Adrenal gland (tissue), 12 donors: Measurements from ENCODE around the gene PARD3B. TPM values are rescaled to one million over a fixed set of nuclear protein-coding genes. Genes with fewer than 3 reads are reported as not detected.
"Not testable (repeated sequence)": the region's sequence is repeated elsewhere in the genome, so short reads cannot be mapped to it uniquely, and the experiment has no call there.

Experiments
- DNase-seq, 7 donors: peaks; one replicate each; pipeline ENCODE4 v3.0.0-alpha.2; 2019 to 2020
- H3K27ac ChIP-seq, 5 donors: fragments of 200-600 bp; sonication (generic) in 4 of 5; 1 replicate in 3 of 5; 2 replicates in 2 of 5; pipeline versions ENCODE4 v1.5.1 to v1.8.0; 2016 to 2020; ENCODE audit warnings: mild to moderate bottlenecking in 1 of 5
- H3K27me3 ChIP-seq: fragments of 200-600 bp; 2 replicates; pipeline ENCODE4 v1.8.0; 2021
- H3K36me3 ChIP-seq, 2 donors: fragments of 200-600 bp; replicated peaks in 1 of 2; 1 replicate in 1 of 2; 2 replicates in 1 of 2; pipeline versions ENCODE4 v1.5.1 to v1.8.0; 2018 to 2022
- H3K4me1 ChIP-seq, 2 donors: fragments of 200-600 bp; replicated peaks in 1 of 2; 1 replicate in 1 of 2; 2 replicates in 1 of 2; pipeline versions ENCODE4 v1.5.1 to v1.8.0; 2018 to 2021
- H3K4me3 ChIP-seq, 4 donors: fragments of 200-600 bp; sonication (generic) in 3 of 4; one replicate each; pipeline ENCODE4 v1.5.1; 2016 to 2018
- H3K9me3 ChIP-seq, 3 donors: fragments of 200-600 bp; sonication (generic) in 1 of 3; replicated peaks in 1 of 3; 1 replicate in 2 of 3; 2 replicates in 1 of 3; pipeline versions ENCODE4 v1.5.1 to v1.8.0; 2016 to 2021
- POLR2A ChIP-seq, 2 donors: fragments of 450-650 bp; IDR thresholded peaks; one replicate each; pipeline ENCODE4 v1.6.1; 2017; ENCODE audit warnings: antibody characterized with exemption in 2 of 2, mild to moderate bottlenecking in 2 of 2, moderate library complexity in 1 of 2
- WGBS, 4 donors: extraction: QIAGEN DNeasy Blood & Tissue Kit in 2 of 4; methylation state at CpG; one replicate each; pipeline versions ENCODE4 v1.1.5 to v1.1.7; 2013 to 2017; 5-methylcytosine and 5-hydroxymethylcytosine counted together
- intact Hi-C, 2 donors: fragments of 100-400 bp; cut with DNase I; formaldehyde crosslinking; loops; one replicate each; pipeline versions ENCODE4 v1.14.1 to v1.15.0; 2022 to 2023
- polyA plus RNA-seq, 3 donors: library from polyadenylated mRNA; stranded (reverse); fragments of 200-250 nt in 2 of 3; fragments of 350-450 nt in 1 of 3; fragmentation: Illumina TruSeq in 1 of 3; extraction: RNeasy Lipid Tissue Mini Kit (QIAGEN cat#74804) in 1 of 3; gene quantifications; one replicate each; pipeline ENCODE4 v1.2.3, GENCODE V29; 2013 to 2014
- total RNA-seq, 9 donors: library from RNA; depleted of rRNA in 4 of 9; stranded (reverse); fragments of >200 nt in 4 of 9; fragments of 120-200 nt in 1 of 9; fragmentation: NEBNext Ultra II Directional in 1 of 9; extraction: Animal tissue kit (Norgen Biotek cat#: 25700) in 1 of 9; gene quantifications; one replicate each; pipeline versions ENCODE4 v1.1.0 to v1.2.4, GENCODE V29; 2013 to 2023
- TF ChIP-seq, protein P1 (sequence below), 6 experiments: fragments of 450-650 bp in 4 of 6; fragments of 200-600 bp in 2 of 6; sonication (generic) in 1 of 6; IDR thresholded peaks; 1 replicate in 5 of 6; 2 replicates in 1 of 6; pipeline versions ENCODE4 v1.5.1 to v1.8.0; 2016 to 2021; ENCODE audit warnings: antibody characterized with exemption in 6 of 6, mild to moderate bottlenecking in 2 of 6, moderate library complexity in 1 of 6
- donor health status: healthy with polysubstance abuse.
- donor health status: Bipolar disorder and iron deficiency.
- donor health status: DM: yes; HTN: yes; CAD: no.
- donor health status: DM: no; HTN: no; CAD: no.
- donor health status: DM: no; HTN: no; CAD: no.
- donor health status: DM: yes; HTN: yes; CAD: no.

The PARD3B gene
- total and polyA plus RNA-seq, 12 donors: 1.9 to 20.4 (median 9.5) TPM

DNA sequence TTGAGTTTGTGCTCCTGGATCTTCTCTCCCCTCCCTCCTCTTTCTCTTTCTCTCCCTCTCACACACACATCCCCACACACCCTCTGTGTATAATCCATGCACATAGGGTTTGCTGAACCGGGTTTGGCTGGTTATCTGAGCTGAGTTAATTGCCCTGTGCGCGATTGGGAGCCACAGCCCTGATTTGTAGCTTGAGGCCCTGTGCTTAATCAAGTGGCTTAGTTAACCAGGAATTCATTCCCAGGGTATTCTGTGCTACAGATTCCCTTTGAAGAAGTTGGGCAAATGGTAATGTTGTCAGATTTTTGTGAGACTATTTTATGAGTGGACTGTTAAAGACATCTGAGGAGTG lies 6.2 kb downstream of the PARD3B start:
- no peak overlapping the region for H3K4me3 ChIP-seq
- intact Hi-C loops: no loop called here
- DNase-seq: no peak
- no peaks in the 10 kb centered on the region for H3K27me3 ChIP-seq
- TF ChIP-seq, protein P1, sequence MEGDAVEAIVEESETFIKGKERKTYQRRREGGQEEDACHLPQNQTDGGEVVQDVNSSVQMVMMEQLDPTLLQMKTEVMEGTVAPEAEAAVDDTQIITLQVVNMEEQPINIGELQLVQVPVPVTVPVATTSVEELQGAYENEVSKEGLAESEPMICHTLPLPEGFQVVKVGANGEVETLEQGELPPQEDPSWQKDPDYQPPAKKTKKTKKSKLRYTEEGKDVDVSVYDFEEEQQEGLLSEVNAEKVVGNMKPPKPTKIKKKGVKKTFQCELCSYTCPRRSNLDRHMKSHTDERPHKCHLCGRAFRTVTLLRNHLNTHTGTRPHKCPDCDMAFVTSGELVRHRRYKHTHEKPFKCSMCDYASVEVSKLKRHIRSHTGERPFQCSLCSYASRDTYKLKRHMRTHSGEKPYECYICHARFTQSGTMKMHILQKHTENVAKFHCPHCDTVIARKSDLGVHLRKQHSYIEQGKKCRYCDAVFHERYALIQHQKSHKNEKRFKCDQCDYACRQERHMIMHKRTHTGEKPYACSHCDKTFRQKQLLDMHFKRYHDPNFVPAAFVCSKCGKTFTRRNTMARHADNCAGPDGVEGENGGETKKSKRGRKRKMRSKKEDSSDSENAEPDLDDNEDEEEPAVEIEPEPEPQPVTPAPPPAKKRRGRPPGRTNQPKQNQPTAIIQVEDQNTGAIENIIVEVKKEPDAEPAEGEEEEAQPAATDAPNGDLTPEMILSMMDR (IDR thresholded peaks at IDR 0.05): no peak
- TF ChIP-seq POLR2A (IDR thresholded peaks at IDR 0.05): no peak
- 68 to 83% (median 78%) methylated on average over 3 of the region's 3 CpGs for WGBS, 4 donors
- H3K4me1 ChIP-seq: peaks cover 0 to under 1% of the 10 kb centered on the region in 2 donors
- H3K36me3 ChIP-seq: no peaks in the 10 kb centered on the region
- H3K27ac ChIP-seq: peak overlapping the region in 2 of 5 donors; percentile 3 to 20
- no peaks in the 10 kb centered on the region for H3K9me3 ChIP-seq

DNA sequence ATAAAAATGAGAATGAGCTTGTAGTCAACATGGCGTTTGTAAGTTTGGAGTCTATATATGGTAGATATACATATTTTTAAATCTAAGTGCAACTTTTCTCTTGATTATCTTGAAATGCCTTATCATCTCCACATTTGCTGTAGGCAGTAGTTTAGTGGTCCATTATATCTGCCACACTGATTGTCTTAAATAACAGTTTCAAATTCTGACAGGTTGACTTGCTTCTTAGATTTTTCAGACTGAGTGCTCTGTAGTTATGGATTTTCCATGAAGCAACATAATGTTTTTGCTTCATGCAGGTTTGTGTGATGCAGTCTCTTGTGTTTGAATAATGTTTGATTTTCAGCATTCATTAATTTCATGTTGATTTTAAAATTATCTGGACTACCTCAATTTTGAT lies 12.3 kb downstream of the PARD3B start:
- intact Hi-C loops: no loop called here
- no peaks in the 10 kb centered on the region for H3K4me1 ChIP-seq
- H3K36me3 ChIP-seq: no peaks in the 10 kb centered on the region
- no peak overlapping the region for H3K27ac ChIP-seq
- no peaks in the 10 kb centered on the region for H3K27me3 ChIP-seq
- no peak overlapping the region for H3K4me3 ChIP-seq
- DNase-seq: no peak
- no peaks in the 10 kb centered on the region for H3K9me3 ChIP-seq
- 86 to 93% (median 91%) methylated on average over 1 of the region's 1 CpG for WGBS, 4 donors
- no peak for TF ChIP-seq POLR2A (IDR thresholded peaks at IDR 0.05)
- TF ChIP-seq, protein P1 (IDR thresholded peaks at IDR 0.05): no peak

DNA sequence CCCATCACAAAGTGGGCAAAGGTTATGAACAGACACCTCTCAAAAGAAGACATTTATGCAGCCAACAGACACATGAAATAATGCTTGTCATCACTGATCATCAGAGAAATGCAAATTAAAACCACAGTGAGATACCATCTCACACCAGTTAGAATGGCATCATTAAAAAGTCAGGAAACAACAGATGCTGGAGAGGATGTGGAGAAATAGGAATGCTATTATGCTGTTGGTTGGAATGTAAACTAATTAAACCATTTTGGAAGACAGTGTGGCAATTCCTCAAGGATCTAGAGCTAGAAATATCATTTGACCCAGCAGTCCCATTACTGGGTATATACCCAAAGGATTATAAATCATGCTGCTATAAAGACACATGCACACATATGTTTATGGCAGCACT lies 14.1 kb downstream of the PARD3B start:
- H3K27ac ChIP-seq, DNase-seq, H3K4me3 ChIP-seq, H3K4me1 ChIP-seq, H3K36me3 ChIP-seq, intact Hi-C loops, H3K9me3 ChIP-seq, H3K27me3 ChIP-seq: not testable (repeated sequence)

DNA sequence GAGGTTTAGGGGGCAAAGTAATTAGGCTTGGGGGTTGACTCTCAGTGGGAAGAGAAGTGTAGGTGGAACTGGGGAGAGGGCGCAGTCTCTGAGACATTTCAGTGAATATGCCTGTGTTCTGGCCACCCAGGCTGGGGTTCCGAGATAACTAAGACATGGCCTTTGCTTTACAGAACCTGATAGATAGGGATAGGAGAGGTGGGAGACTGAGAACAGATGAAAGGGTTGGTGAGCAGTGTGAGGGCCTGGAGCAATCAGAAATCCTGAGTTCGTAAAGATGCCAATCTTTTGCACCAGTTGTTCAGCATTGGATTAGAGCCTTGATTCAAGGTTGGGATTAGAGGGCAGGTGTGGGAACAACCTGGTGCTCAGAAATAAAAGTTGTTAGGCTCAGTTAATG lies 15.6 kb downstream of the PARD3B start:
- no peak overlapping the region for H3K27ac ChIP-seq
- intact Hi-C loops: no loop called here
- 94 to 100% (median 97%) methylated on average over 3 of the region's 3 CpGs for WGBS, 4 donors

DNA sequence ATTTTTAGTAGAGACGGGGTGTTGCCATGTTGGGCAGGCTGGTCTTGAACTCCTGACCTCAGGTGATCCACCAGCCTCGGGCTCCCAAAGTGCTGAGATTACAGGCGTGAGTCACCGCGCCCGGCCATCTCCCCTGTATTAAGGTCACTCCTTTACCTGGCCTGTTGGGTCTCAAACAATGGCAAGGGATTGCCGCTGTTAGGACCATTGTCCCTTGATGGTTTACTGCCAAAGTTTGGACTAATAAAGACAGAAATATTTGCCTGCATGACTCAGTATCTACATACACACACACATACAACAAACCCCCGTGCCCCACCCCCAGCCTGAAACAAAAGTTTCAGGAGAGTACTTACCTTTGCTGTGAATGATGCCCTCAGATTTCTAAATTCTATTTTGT lies 16.5 kb downstream of the PARD3B start:
- Histone ChIP-seq H3K36me3 (no peaks in the 10 kb centered on the region), H3K4me3 (no peak overlapping the region), H3K4me1 (no peaks in the 10 kb centered on the region), H3K27ac (no peak overlapping the region), H3K27me3 (no peaks in the 10 kb centered on the region), H3K9me3 (no peaks in the 10 kb centered on the region)
- TF ChIP-seq, protein P1 (IDR thresholded peaks at IDR 0.05): no peak
- no peak for TF ChIP-seq POLR2A (IDR thresholded peaks at IDR 0.05)
- intact Hi-C loops: no loop called here
- 84 to 97% (median 91%) methylated on average over 7 to 8 of the region's 8 CpGs for WGBS, 4 donors
- no peak for DNase-seq

More for the DNA sequence above, 15.6 kb downstream of the PARD3B start:
- no peak for DNase-seq
- TF ChIP-seq, protein P1 (IDR thresholded peaks at IDR 0.05): no peak
- no peak for TF ChIP-seq POLR2A (IDR thresholded peaks at IDR 0.05)
- H3K4me3 ChIP-seq: no peak overlapping the region
- H3K9me3 ChIP-seq: no peaks in the 10 kb centered on the region
- no peaks in the 10 kb centered on the region for H3K4me1 ChIP-seq
- H3K36me3 ChIP-seq: no peaks in the 10 kb centered on the region
- H3K27me3 ChIP-seq: no peaks in the 10 kb centered on the region
